ENCODE results near the gene KDM4F. TPM values are rescaled to one million over a fixed set of nuclear protein-coding genes. Genes with fewer than 3 reads are reported as not detected.

Gene KDM4F
- total and polyA plus RNA-seq, 2 of the 8 experiments (the other 6 are each of a cell fraction or from before 2014, with no cell fraction given) = not detected

DNA sequence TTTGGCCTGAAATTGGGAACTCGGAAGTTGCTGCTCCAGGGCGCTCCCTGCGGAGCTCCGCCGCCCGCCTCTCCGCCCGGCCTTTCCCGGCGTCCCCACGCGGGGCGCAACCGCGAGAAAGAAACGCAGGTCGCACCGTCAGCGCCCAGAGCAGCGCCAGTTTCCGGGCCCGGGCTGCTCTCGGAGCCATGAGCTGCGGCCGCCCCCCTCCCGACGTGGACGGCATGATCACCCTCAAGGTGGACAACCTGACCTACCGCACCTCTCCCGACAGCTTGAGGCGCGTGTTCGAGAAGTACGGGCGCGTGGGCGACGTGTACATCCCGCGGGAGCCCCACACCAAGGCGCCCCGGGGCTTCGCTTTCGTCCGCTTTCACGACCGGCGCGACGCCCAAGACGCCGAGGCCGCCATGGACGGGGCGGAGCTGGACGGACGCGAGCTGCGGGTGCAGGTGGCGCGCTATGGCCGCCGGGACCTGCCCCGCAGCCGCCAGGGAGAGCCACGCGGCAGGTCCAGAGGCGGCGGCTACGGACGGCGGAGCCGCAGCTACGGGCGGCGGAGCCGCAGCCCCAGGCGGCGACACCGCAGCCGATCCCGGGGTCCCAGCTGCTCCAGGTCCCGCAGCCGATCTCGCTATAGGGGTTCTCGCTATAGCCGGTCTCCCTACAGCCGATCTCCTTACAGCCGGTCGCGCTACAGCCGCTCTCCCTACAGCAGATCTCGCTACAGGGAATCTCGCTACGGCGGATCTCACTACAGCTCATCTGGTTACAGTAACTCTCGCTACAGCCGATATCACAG, 18.0 kb downstream of the KDM4F start:
- Histone ChIP-seq H3K18ac (ENCODE audit: extremely low read depth, low read length) (peak overlapping the region; percentile 79), H3K27ac (ENCODE audit: low read depth, low read length) (peak overlapping the region; percentile 62; the same call in 1 of the 2 replicates), H2AFZ (ENCODE audit: low read length) (peak overlapping the region; percentile 47), H4K5ac (ENCODE audit: insufficient read length, low read depth, low read length) (peak overlapping the region; percentile 48), H2BK5ac (ENCODE audit: low read depth, low read length) (no peak overlapping the region; the same call in 1 of the 2 replicates), H2AK5ac (ENCODE audit: low read depth, low read length) (no peak overlapping the region), H3K36me3 (ENCODE audit: control insufficient read depth in 2 of 4, insufficient read depth in 4 of 4, low read length in 3 of 4) (no peaks in the 10 kb centered on the region), H2BK12ac (ENCODE audit: low read depth, low read length) (no peak overlapping the region; the same call in 1 of the 2 replicates), H3K23ac (ENCODE audit: insufficient read length) (no peak overlapping the region), H3K23me2 (ENCODE audit: low read depth, low read length) (peaks cover 6% of the 10 kb centered on the region; the same call in 1 of the 2 replicates), H3K4ac (replicated peaks; ENCODE audit: insufficient read length, low read depth, low read length) (peak overlapping the region; percentile 14), H3K9me3 (ENCODE audit: insufficient read depth in 2 of 2, low read depth in 1 of 2, low read length in 1 of 2) (no peaks in the 10 kb centered on the region), H4K91ac (replicated peaks; ENCODE audit: insufficient read length, low read length) (peak overlapping the region; percentile 81), H3K27me3 (replicated peaks in 1 of 4; ENCODE audit: control insufficient read depth in 3 of 4, extremely low read depth in 1 of 4, insufficient read depth in 3 of 4, low read length in 3 of 4) (no peaks in the 10 kb centered on the region), H2BK120ac (replicated peaks; ENCODE audit: low read depth, low read length) (no peak overlapping the region), H2BK15ac (ENCODE audit: low read length) (0 out of 2 replicates have a peak overlapping the region, but pooled peaks have one; percentile 2), H4K20me1 (replicated peaks in 1 of 2; ENCODE audit: control insufficient read depth in 1 of 2, insufficient read depth in 2 of 2, low read length in 2 of 2) (peaks cover 0 to 2% of the 10 kb centered on the region in 2 experiments), H4K8ac (ENCODE audit: extremely low read depth, insufficient read depth, low read length) (peak overlapping the region; percentile 93), H3K79me1 (ENCODE audit: low read depth, low read length) (no peaks in the 10 kb centered on the region), H3K9ac (replicated peaks in 1 of 4; ENCODE audit: extremely low read depth in 1 of 4, low read depth in 3 of 4, low read length in 3 of 4) (peak overlapping the region; percentile 71 to 80 (median 78)), H3K4me1 (replicated peaks in 1 of 4; ENCODE audit: control insufficient read depth in 3 of 4, insufficient read depth in 4 of 4, low read length in 3 of 4) (peaks cover 0 to 2% (median 0%) of the 10 kb centered on the region in 4 experiments; a peak in 2 of 7 replicates), H3K56ac (replicated peaks; ENCODE audit: insufficient read length, low read depth, low read length) (peak overlapping the region; percentile 86), H3K4me2 (ENCODE audit: insufficient read depth in 1 of 2, low read depth in 2 of 2, low read length in 2 of 2) (peak overlapping the region; percentile 70 to 78), H3K4me3 (ENCODE audit: extremely low read depth in 1 of 4, insufficient read depth in 2 of 4, low read depth in 3 of 4, low read length in 4 of 4) (peak overlapping the region; percentile 70 to 85 (median 72)), H2BK20ac (ENCODE audit: low read length) (no peak overlapping the region), H3K79me2 (ENCODE audit: control insufficient read depth in 1 of 2, insufficient read depth in 2 of 2, low read length in 2 of 2) (peaks cover 0 to 2% of the 10 kb centered on the region in 2 experiments; a peak in 1 of 4 replicates), H3K14ac (ENCODE audit: insufficient read length) (no peak overlapping the region)
- DNase-seq (ENCODE audit: low read depth in 1 of 2, low spot score in 2 of 2) (peak in 1 of 2 experiments; percentile 83), FAIRE-seq (no peak)
- POLR2A ChIA-PET (ENCODE audit: partially characterized antibody) = interaction anchor here (0.6 to 5.7 kb wide), 33 partner anchors 9 to 1180 kb away, joined by 3 to 44 read pairs (median 4); partner anchors contain the start of genes AMOTL1, CEP57, CWC15 and ENDOD1
- WGBS, 2 experiments (ENCODE audit: extremely low coverage in 1 of 2, insufficient coverage in 1 of 2, insufficient read length in 1 of 2, insufficient replicate concordance in 2 of 2, low coverage in 1 of 2, low lambda C conversion rate in 2 of 2, missing lambda C conversion rate in 1 of 2) = 2% methylated on average over 71 of the region's 98 CpGs; no CpG with 5 or more reads in 1 of the 2 experiments
- CTCF ChIA-PET (ENCODE audit: partially characterized antibody) = interaction anchor here (0.5 to 7.0 kb wide), 18 partner anchors 9 to 724 kb away, joined by 3 to 84 read pairs (median 4); partner anchors contain the start of genes CWC15, ENDOD1 and KDM4D
- TF ChIP-seq JUND (IDR thresholded peaks at IDR 0.05; ENCODE audit: low read length) = no peak
- TF ChIP-seq YY1 (IDR thresholded peaks at IDR 0.05; ENCODE audit: low read depth, low read length) = peak; percentile 87
- TF ChIP-seq ASH2L (IDR thresholded peaks at IDR 0.05; ENCODE audit: low read length) = peak; percentile 66
- peak; percentile 17 for TF ChIP-seq TAF7 (optimal IDR thresholded peaks at IDR 0.05; ENCODE audit: borderline replicate concordance, low read depth, low read length)
- TF ChIP-seq SP4 (IDR thresholded peaks at IDR 0.05; ENCODE audit: low read length) = no peak
- TF ChIP-seq CTBP2 (IDR thresholded peaks at IDR 0.05; ENCODE audit: borderline replicate concordance, insufficient read depth, insufficient read length, low read length) = peak; percentile 8
- TF ChIP-seq GABPA (IDR thresholded peaks at IDR 0.05; ENCODE audit: borderline replicate concordance, insufficient read depth, low read length) = 0 out of 2 replicates have a peak, but pooled peaks have one; percentile 44
- TF ChIP-seq TCF12 (IDR thresholded peaks at IDR 0.05; ENCODE audit: low read depth, low read length) = no peak
- TF ChIP-seq CREB1 (IDR thresholded peaks at IDR 0.05) = 0 out of 2 replicates have a peak, but pooled peaks have one; percentile 9
- no peak for TF ChIP-seq JUN (IDR thresholded peaks at IDR 0.05; ENCODE audit: low read depth, low read length)
- peak in 1 of 2 experiments; percentile 51; a peak in 1 of 4 replicates for TF ChIP-seq HDAC2 (IDR thresholded peaks at IDR 0.05; ENCODE audit: borderline replicate concordance in 1 of 2, low read depth in 2 of 2, low read length in 2 of 2)
